GM19240 (cell line): ENCODE data around the gene SKOR2.

Source experiments
- DNase-seq: peaks from one replicate; pipeline ENCODE4 v3.0.0; 2011; ENCODE audit warnings: low spot score; ENCODE audit not compliant: insufficient read length

SKOR2 gene

DNA sequence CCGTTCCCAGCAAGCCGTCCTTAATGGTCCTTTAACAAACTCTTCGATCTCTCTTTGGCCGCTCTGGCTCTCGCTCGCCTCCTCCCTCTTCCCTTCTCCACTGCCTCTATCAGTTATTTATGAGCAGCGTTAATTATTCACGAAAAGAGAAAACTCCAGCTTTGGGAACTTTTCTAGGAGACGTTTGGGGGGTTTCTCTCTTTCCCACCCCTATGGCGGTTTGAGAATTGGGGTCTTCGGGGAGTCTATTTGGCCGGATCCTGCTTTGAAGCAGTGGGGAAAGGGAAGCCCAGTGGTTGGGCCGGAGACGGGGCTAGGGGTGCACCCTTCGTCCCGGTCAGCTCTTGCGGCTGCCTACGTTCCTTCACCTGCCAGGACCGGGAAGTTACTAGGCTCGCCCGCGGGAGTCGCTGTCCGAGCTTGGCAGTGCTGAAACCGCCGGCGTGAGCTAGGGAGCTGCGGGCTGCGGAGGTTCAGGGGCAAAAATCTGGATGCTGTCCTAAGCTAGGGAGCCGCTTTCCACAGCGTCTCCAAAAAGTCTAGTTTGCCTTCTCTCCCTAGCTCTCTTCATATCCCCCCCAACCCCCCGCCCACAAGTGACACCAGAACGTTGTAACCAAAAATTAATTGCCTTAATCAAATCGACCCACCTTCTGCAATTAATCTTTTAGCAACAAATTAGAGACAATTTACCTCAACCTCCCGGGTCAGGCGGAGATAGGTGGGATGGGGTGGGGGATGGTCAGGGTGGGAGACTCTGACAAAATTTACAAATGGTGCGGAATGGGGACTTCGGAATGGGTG is 8.9 kb upstream of the SKOR2 start:
- DNase-seq: no peak

DNA sequence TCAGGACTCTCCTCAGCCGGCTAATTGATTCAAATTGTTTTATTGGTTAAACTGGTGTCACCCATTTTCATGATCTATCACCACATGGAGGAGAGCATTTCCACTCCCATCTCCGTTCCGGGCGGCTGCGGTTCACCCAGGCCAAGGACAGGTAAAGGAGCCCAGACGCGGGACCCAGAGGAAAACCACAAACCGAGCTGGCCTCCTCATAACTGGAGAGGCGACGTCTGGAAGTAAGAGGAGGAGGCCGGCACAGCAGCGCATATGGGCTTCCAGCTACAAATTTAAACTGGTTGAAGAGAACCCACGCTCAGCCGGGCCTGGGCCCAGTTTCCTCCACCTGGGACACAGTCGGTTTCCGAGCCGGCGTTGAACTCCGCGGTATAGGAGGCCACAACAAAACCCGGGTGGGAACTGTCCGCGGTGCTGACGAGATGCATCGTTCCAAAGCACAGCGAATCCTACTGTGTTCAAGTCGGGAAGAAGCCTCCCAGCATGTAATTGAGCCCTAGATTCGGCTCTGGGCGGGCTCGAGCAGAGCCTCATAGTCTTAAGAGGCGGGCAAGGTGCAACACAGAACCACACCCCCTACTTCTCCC is 3.0 kb upstream of the SKOR2 start:
- no peak for DNase-seq

- DNase-seq: no peak
These were observed 1.7 kb upstream of the SKOR2 start for GRCh38 chr18:47253101-47253654.

- no peak for DNase-seq
These were observed 941 bp downstream of the SKOR2 start for GRCh38 chr18:47250391-47251046.

GRCh38 chr18:47249314-47249981 is 2.0 kb downstream of the SKOR2 start:
- DNase-seq: no peak

- DNase-seq: no peak
These were observed 2.7 kb downstream of the SKOR2 start for GRCh38 chr18:47248604-47249313.

DNA sequence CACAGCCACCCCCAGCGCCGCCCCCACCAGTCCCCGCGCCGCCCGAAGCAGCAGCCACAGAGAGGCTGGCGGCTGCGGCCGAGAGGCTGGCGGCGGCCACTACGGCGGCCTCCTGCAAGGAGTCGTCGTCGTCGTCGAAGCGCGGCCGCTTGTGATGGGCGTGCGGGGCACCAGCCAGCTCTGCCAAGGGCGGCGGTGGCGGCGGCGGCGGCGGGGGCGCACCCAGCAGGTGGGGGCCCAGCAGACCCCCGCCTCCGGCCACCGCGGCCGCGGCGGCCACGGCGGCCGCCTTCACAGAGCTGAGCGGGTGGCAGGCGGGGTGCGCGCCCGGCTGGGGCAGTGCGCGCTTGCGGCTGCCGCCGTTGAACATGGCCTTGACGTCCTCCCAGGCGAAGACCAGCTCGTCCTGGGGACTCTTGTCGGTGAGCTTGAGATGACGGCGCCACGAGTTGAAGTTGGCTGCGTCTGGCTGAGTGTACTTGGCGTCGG is 3.3 kb downstream of the SKOR2 start:
- DNase-seq: no peak

- DNase-seq: no peak
These were observed 3.9 kb downstream of the SKOR2 start for GRCh38 chr18:47247416-47248114.

GRCh38 chr18:47247036-47247415 is 4.4 kb downstream of the SKOR2 start:
- DNase-seq: no peak

GRCh38 chr18:47246027-47246971 is 5.2 kb downstream of the SKOR2 start:
- DNase-seq: no peak

DNA sequence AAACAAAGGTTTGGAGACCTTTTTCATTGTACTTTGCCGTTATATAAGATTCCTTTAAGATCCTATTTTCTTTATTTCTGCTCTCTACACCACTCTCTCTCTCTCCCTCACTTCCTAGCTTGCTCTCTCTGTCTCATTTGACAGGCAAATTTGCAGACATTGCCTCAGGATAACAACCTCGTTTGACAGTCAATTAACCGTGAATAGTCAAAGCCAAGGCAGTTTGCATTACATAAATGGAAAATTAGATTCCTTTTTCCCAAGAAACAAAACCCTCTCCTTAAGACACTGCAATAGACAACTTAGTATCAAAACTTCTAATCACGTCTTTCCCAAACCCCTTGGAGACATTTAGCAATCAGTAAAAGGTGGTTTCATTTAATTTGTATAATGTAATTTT is 7.4 kb downstream of the SKOR2 start:
- no peak for DNase-seq

DNA sequence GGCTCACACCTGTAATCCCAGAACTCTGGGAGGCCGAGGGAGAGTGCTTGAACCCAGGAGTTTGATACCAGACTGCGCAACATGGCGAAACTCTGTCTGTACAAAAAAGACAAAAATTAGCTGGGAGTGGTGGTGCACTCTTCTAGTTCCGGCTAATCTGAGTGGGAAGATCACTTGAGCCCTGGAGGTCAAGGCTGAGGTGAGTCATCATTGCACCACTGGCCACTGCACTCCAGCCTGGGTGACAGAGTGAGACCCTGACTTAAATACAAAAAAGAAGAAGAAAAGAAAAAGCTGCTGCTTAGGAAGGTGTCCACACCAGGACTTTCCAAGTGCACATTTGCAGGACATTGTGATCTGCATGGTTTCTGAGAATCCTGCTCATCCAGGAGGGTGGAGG is 16.4 kb downstream of the SKOR2 start:
- DNase-seq: no peak

GRCh38 chr18:47226660-47227059 is 24.8 kb downstream of the SKOR2 start:
- no peak for DNase-seq

DNA sequence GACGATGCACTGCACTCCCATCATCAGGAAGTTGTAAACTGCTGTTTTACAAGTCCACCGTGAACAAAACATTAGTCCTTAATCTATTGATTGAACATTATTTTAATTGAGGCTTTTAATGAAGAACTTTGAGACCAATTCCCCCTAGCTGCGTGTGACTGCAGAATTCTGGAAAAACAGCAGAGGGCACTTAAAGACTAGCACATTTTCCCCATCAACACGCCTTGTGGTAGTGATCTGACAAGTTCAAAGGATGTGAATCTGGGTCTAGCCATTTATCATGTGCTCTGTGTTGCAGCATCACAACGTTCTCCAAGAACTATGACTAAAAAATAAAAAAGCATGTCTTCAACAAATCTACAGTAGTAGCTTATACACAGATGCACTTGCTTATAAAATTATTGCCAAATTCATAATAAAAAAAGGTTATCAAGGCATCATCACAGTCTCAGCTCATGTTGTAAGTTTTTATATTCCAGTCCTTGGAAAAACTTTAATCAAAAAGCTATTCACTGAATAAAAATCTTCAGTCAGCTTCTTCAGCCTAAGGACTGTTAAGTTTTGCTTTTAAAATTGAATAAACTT is 35.8 kb downstream of the SKOR2 start:
- peak; percentile 11 for DNase-seq

DNA sequence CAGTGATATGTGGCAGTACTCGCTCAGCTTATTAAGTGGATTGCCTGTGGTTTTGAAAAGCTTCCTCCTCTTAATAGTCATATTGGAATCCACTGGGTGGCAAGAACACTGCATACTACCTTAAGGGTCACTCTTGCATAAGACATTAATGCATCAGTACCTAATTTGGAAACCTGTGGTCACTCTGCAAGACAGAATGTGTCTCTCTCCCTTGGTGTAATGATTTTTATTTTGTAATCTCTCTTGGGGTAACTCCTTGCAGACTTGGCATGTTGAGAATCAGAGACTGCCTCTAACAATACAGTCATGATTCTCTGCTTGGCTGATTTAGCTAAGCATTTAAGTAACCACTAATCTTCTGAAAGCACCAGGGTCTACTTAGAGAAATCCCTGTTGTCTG is 42.3 kb downstream of the SKOR2 start:
- no peak for DNase-seq

GRCh38 chr18:47206945-47207637 is 44.4 kb downstream of the SKOR2 start:
- no peak for DNase-seq

DNA sequence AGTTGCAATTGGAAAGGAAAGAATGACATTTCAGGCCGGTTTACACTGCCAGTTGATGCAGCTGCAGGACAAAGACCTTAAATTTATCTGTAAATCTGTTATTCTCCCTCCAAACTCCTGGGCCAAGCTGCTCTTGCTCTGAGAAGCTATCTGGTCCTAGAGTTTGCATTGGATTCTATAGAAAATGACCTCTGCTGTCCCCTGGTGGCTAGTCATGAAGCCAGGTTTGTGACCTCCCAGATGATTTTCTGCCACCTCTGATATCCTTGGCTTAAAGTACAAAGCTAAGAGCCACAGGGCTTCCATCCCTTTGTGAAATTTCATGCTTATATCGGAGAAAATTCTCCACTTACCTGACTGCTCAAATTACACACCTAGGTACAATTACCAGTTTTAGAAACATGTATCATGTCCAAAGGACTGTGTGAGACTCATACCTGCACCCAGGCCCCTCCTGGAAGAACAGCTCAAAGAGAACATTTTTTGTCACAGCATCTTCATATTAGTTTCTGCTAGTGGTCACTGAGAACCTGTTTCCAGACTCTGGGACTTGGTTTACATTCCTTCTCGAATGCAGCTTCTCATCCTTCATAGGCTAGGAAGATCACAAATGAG is 46.4 kb downstream of the SKOR2 start:
- peak; percentile 32 for DNase-seq
